ENCODE data around the gene TTC33. TPM values are rescaled to one million over a fixed set of nuclear protein-coding genes. Genes with fewer than 3 reads are reported as not detected.

The TTC33 gene
- total RNA-seq, 1 donor from 2014 or later: 7.0 TPM

- H3K36me3 ChIP-seq: no peaks in the 10 kb centered on the region
- intact Hi-C loops (cut with DNase I): no loop called here
- TF ChIP-seq, protein P1, sequence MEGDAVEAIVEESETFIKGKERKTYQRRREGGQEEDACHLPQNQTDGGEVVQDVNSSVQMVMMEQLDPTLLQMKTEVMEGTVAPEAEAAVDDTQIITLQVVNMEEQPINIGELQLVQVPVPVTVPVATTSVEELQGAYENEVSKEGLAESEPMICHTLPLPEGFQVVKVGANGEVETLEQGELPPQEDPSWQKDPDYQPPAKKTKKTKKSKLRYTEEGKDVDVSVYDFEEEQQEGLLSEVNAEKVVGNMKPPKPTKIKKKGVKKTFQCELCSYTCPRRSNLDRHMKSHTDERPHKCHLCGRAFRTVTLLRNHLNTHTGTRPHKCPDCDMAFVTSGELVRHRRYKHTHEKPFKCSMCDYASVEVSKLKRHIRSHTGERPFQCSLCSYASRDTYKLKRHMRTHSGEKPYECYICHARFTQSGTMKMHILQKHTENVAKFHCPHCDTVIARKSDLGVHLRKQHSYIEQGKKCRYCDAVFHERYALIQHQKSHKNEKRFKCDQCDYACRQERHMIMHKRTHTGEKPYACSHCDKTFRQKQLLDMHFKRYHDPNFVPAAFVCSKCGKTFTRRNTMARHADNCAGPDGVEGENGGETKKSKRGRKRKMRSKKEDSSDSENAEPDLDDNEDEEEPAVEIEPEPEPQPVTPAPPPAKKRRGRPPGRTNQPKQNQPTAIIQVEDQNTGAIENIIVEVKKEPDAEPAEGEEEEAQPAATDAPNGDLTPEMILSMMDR (IDR thresholded peaks at IDR 0.05): no peak
Observed at GRCh38 chr5:40499007-40499406, 256.8 kb downstream of the TTC33 start.

DNA sequence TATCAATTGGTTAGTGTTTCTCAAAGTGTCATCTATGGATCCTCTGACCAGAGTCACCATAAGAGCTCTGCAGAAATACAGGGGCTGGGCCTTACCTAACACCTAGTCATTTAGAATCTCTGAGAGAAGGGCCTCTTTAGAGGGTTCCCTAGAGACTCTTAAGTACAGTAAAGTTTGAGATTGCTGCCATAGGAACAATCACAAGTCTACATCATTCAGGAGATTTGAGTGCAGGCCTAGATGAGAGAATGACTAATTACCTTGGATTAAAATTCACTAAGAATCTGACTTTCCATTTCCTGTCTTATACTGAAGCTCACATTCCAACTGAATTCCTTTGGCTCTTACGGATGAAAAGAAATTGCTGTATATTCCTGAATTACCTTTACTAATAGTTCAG is 258.2 kb downstream of the TTC33 start:
- Histone ChIP-seq H3K4me1 (no peaks in the 10 kb centered on the region), H3K36me3 (no peaks in the 10 kb centered on the region), H3K27me3 (no peaks in the 10 kb centered on the region), H3K4me3 (no peak overlapping the region), H3K9me3 (no peaks in the 10 kb centered on the region), H3K27ac (no peak overlapping the region)
- TF ChIP-seq, protein P1 (IDR thresholded peaks at IDR 0.05): no peak
- no peak for DNase-seq (ENCODE audit: low spot score in 2 of 2)
- intact Hi-C loops (cut with DNase I): no loop called here

More at GRCh38 chr5:40499007-40499406, 256.8 kb downstream of the TTC33 start:
- H3K9me3 ChIP-seq: no peaks in the 10 kb centered on the region
- H3K27me3 ChIP-seq: no peaks in the 10 kb centered on the region
- no peak for DNase-seq (ENCODE audit: low spot score in 2 of 2)
- no peaks in the 10 kb centered on the region for H3K4me1 ChIP-seq
- no peak overlapping the region for H3K4me3 ChIP-seq
- no peak overlapping the region for H3K27ac ChIP-seq

DNA sequence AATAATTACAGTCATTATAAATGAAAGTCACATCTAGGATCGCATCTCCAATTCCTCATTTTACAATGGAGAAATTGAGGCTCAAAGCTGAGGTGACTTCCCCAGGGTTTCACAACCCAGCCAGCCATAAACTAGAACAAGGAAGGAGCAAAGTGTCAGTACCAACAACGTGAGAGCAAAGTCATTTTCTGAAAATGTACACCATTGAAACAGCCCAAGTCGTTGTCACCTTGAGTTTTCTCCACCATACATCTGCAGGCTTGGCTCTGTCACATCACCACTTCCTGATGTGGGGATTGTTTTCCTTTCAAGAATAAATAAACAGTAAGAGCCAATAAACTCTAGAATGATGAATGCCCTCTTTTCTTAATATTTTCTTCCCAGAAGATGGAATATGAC is 260.5 kb downstream of the TTC33 start:
- Histone ChIP-seq H3K4me3 (no peak overlapping the region), H3K9me3 (no peaks in the 10 kb centered on the region), H3K4me1 (no peaks in the 10 kb centered on the region), H3K27ac (no peak overlapping the region), H3K36me3 (no peaks in the 10 kb centered on the region), H3K27me3 (no peaks in the 10 kb centered on the region)
- TF ChIP-seq, protein P1 (IDR thresholded peaks at IDR 0.05): no peak
- DNase-seq (ENCODE audit: low spot score in 2 of 2): no peak
- intact Hi-C loops (cut with DNase I): no loop called here

GRCh38 chr5:40494631-40495236 is 261.0 kb downstream of the TTC33 start:
- Histone ChIP-seq H3K4me1 (no peaks in the 10 kb centered on the region), H3K9me3 (no peaks in the 10 kb centered on the region), H3K36me3 (no peaks in the 10 kb centered on the region), H3K27me3 (no peaks in the 10 kb centered on the region), H3K4me3 (no peak overlapping the region), H3K27ac (no peak overlapping the region)
- intact Hi-C loops (cut with DNase I): no loop called here
- TF ChIP-seq, protein P1 (IDR thresholded peaks at IDR 0.05): no peak
- DNase-seq (ENCODE audit: low spot score in 2 of 2): no peak

DNA sequence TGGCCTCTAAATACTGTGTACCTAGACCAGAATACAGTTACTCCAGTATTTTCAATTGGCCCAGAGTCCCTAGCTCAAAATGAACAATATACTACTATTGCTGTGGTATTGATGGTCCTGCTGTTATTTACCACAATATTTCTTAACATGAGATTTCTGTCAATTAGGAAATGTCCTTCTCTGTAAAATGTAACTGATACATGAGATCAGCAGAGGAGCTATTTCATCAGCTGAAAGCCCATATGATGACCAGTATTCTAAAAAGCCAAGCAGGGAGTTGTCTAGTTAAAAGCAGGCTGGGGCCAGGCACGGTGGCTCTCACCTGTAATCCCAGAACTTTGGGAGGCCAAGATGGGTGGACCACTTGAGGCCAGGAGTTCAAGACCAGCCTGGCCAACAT is 263.7 kb downstream of the TTC33 start:
- Histone ChIP-seq H3K27ac (no peak overlapping the region), H3K9me3 (no peaks in the 10 kb centered on the region), H3K4me1 (no peaks in the 10 kb centered on the region), H3K27me3 (no peaks in the 10 kb centered on the region), H3K4me3 (no peak overlapping the region), H3K36me3 (no peaks in the 10 kb centered on the region)
- intact Hi-C loops (cut with DNase I): no loop called here
- DNase-seq (ENCODE audit: low spot score in 2 of 2): no peak
- TF ChIP-seq, protein P1 (IDR thresholded peaks at IDR 0.05): no peak

GRCh38 chr5:40491644-40492043 is 264.1 kb downstream of the TTC33 start:
- intact Hi-C loops (cut with DNase I): no loop called here
- H3K27ac ChIP-seq: no peak overlapping the region
- no peaks in the 10 kb centered on the region for H3K4me1 ChIP-seq
- no peaks in the 10 kb centered on the region for H3K9me3 ChIP-seq
- no peaks in the 10 kb centered on the region for H3K27me3 ChIP-seq
- no peak overlapping the region for H3K4me3 ChIP-seq
- TF ChIP-seq, protein P1 (IDR thresholded peaks at IDR 0.05): no peak
- H3K36me3 ChIP-seq: no peaks in the 10 kb centered on the region
- DNase-seq (ENCODE audit: low spot score in 2 of 2): no peak
